Measurements from ENCODE around the gene ALPL.
"Not testable (repeated sequence)": the region's sequence is repeated elsewhere in the genome, so short reads cannot be mapped to it uniquely, and the experiment has no call there.

The ALPL gene

GRCh38 chr1:21563971-21564370, 54.7 kb downstream of the ALPL start:
- DNase-seq, result no peak

- DNase-seq, result no peak
Observed at GRCh38 chr1:21564521-21565095, 55.4 kb downstream of the ALPL start.

- DNase-seq, result no peak
Observed at GRCh38 chr1:21565285-21565684, 56.1 kb downstream of the ALPL start.

GRCh38 chr1:21566361-21566760, 57.1 kb downstream of the ALPL start:
- not testable (repeated sequence) for DNase-seq

- DNase-seq, result no peak
Observed at GRCh38 chr1:21567241-21568005, 58.2 kb downstream of the ALPL start.

GRCh38 chr1:21568006-21568746, 59.0 kb downstream of the ALPL start:
- no peak for DNase-seq

- no peak for DNase-seq
Observed at GRCh38 chr1:21568809-21569385, 59.7 kb downstream of the ALPL start.

GRCh38 chr1:21569820-21570527, 60.8 kb downstream of the ALPL start:
- no peak for DNase-seq

- no peak for DNase-seq
Observed at GRCh38 chr1:21570528-21570875, 61.3 kb downstream of the ALPL start.

GRCh38 chr1:21570885-21571284, 61.7 kb downstream of the ALPL start:
- no peak for DNase-seq

GRCh38 chr1:21572221-21572620, 63.0 kb downstream of the ALPL start:
- DNase-seq, result no peak

GRCh38 chr1:21572735-21573277, 63.6 kb downstream of the ALPL start:
- no peak for DNase-seq

- DNase-seq, result no peak
Observed at GRCh38 chr1:21573475-21573874, 64.3 kb downstream of the ALPL start.

GRCh38 chr1:21573971-21574465, 64.8 kb downstream of the ALPL start:
- no peak for DNase-seq

- no peak for DNase-seq
Observed at GRCh38 chr1:21574466-21575151, 65.4 kb downstream of the ALPL start.

- DNase-seq, result no peak
Observed at GRCh38 chr1:21575351-21575942, 66.2 kb downstream of the ALPL start.

- no peak for DNase-seq
Observed at GRCh38 chr1:21576031-21576797, 67.0 kb downstream of the ALPL start.

GRCh38 chr1:21576798-21577187, 67.6 kb downstream of the ALPL start:
- no peak for DNase-seq

GRCh38 chr1:21577324-21577723, 68.1 kb downstream of the ALPL start:
- no peak for DNase-seq

- DNase-seq, result no peak
Observed at GRCh38 chr1:21577933-21578332, 68.7 kb downstream of the ALPL start.

GRCh38 chr1:21579791-21580190, 70.6 kb downstream of the ALPL start:
- DNase-seq, result no peak

Data from cortex of kidney (tissue), 1 donor.